CD4-positive, alpha-beta T cell (primary cell): ENCODE data around the gene NUP210L. TPM values are rescaled to one million over a fixed set of nuclear protein-coding genes. Genes with fewer than 3 reads are reported as not detected.

Source experiments
- ATAC-seq: fragments of 200-7000 bp; cut with Tn5 transposase; one replicate; pipeline ENCODE4 v1.10.0; 2022; ENCODE audit warnings: mild to moderate bottlenecking; ENCODE audit not compliant: poor library complexity
- CTCF ChIA-PET: fragments of 350-600 bp; sonication (Branson Sonifier 250); formaldehyde crosslinking; loops from one replicate; lab custom pipeline; 2021; ENCODE audit warnings: antibody characterized with exemption, inconsistent platforms; lab: Charles Lee
- POLR2A ChIA-PET: fragments of 350-600 bp; sonication (Branson Sonifier 250); formaldehyde crosslinking; loops from one replicate; lab custom pipeline; 2021; ENCODE audit warnings: antibody characterized with exemption, inconsistent platforms; lab: Charles Lee
- DNase-seq, 14 experiments: peaks; one replicate each; pipeline ENCODE4 v3.0.0-alpha.2; 2013 to 2020; ENCODE audit warnings: mixed read lengths in 2 of 14
- H3K27ac ChIP-seq, 2 donors: one replicate each; pipeline versions ENCODE4 v1.5.1 to v1.7.0; 2013; ENCODE audit warnings: low read length in 2 of 2, low read depth in 1 of 2, mild to moderate bottlenecking in 1 of 2
- H3K27me3 ChIP-seq, 2 experiments: 1 replicate in 1 of 2; 2 replicates in 1 of 2; pipeline versions ENCODE4 v1.6.1 to v1.7.0; 2013; ENCODE audit warnings: low read length in 2 of 2, control low read depth in 1 of 2, mild to moderate bottlenecking in 1 of 2, moderate library complexity in 1 of 2; ENCODE audit not compliant: insufficient read depth in 2 of 2, control insufficient read depth in 1 of 2
- H3K36me3 ChIP-seq: one replicate; pipeline ENCODE4 v1.6.1; 2013; ENCODE audit warnings: low read length, control low read depth; ENCODE audit not compliant: insufficient read depth
- H3K4me1 ChIP-seq: one replicate; pipeline ENCODE4 v1.6.1; 2013; ENCODE audit warnings: low read length, control low read depth; ENCODE audit not compliant: insufficient read depth
- H3K4me3 ChIP-seq: one replicate; pipeline ENCODE4 v1.5.1; 2013; ENCODE audit warnings: mild to moderate bottlenecking, low read length, moderate library complexity
- H3K9me3 ChIP-seq, 2 experiments: 1 replicate in 1 of 2; 2 replicates in 1 of 2; pipeline versions ENCODE4 v1.6.1 to v1.7.0; 2013; ENCODE audit warnings: low read length in 2 of 2, mild to moderate bottlenecking in 2 of 2, control low read depth in 1 of 2, moderate library complexity in 1 of 2; ENCODE audit not compliant: control insufficient read depth in 1 of 2, insufficient read depth in 1 of 2
- H3K27ac Mint-ChIP-seq: one replicate; pipeline ENCODE4 v1.8.0; 2020; ENCODE audit warnings: mixed read lengths
- H3K27me3 Mint-ChIP-seq: one replicate; pipeline ENCODE4 v1.8.0; 2021; ENCODE audit warnings: mixed read lengths
- H3K36me3 Mint-ChIP-seq: one replicate; pipeline ENCODE4 v1.8.0; 2021; ENCODE audit warnings: low read depth, mixed read lengths
- H3K4me1 Mint-ChIP-seq: one replicate; pipeline ENCODE4 v1.8.0; 2021; ENCODE audit warnings: low read depth, mixed read lengths
- H3K4me3 Mint-ChIP-seq: one replicate; pipeline ENCODE4 v1.8.0; 2020; ENCODE audit warnings: mild to moderate bottlenecking, mixed read lengths
- H3K9me3 Mint-ChIP-seq: one replicate; pipeline ENCODE4 v1.8.0; 2020; ENCODE audit warnings: mixed read lengths
- CTCF ChIP-seq: fragments of 200-600 bp; IDR thresholded peaks from one replicate; pipeline ENCODE4 v1.8.0; 2022; ENCODE audit warnings: antibody characterized with exemption, mild to moderate bottlenecking
- intact Hi-C, 2 experiments: fragments of 100-400 bp; cut with DNase I in 1 of 2; cut with micrococcal nuclease in 1 of 2; formaldehyde crosslinking; loops; one replicate each; pipeline versions ENCODE4 v1.15.1 to v1.9.0; 2023 to 2025; cut with DNase I, micrococcal nuclease
- total RNA-seq, 174 experiments: library from RNA in 2 of 174; stranded (reverse) in 2 of 174; gene quantifications; one replicate each; pipeline ENCODE4 v1.2.3 and lab custom pipeline; 2021 to 2026

The NUP210L gene
- total RNA-seq, 2 experiments from 2014 or later, result 0.03 to 0.08 TPM

GRCh38 chr1:154081386-154082126 is 73.3 kb downstream of the NUP210L start:
- Histone ChIP-seq H3K27me3 (peaks cover 0 to 2% of the 10 kb centered on the region in 2 experiments), H3K36me3 (no peaks in the 10 kb centered on the region), H3K4me3 (no peak overlapping the region), H3K9me3 (peaks cover 4 to 5% of the 10 kb centered on the region in 2 experiments), H3K27ac (no peak overlapping the region), H3K4me1 (no peaks in the 10 kb centered on the region)
- H3K36me3 Mint-ChIP-seq, result no peaks in the 10 kb centered on the region
- no peaks in the 10 kb centered on the region for H3K4me1 Mint-ChIP-seq
- intact Hi-C loops, result no loop called here
- no peak for ATAC-seq
- no peak for DNase-seq
- ChIA-PET POLR2A (no interaction called here), CTCF (interaction anchor here (0.7 kb wide), 1 partner anchor 45 kb away, joined by 3 read pairs; no protein-coding TSS in a partner anchor)
- H3K9me3 Mint-ChIP-seq, result peaks cover 5% of the 10 kb centered on the region
- TF ChIP-seq CTCF, result no peak
- no peak overlapping the region for H3K4me3 Mint-ChIP-seq
- H3K27ac Mint-ChIP-seq, result no peak overlapping the region
- peaks cover 7% of the 10 kb centered on the region for H3K27me3 Mint-ChIP-seq

DNA sequence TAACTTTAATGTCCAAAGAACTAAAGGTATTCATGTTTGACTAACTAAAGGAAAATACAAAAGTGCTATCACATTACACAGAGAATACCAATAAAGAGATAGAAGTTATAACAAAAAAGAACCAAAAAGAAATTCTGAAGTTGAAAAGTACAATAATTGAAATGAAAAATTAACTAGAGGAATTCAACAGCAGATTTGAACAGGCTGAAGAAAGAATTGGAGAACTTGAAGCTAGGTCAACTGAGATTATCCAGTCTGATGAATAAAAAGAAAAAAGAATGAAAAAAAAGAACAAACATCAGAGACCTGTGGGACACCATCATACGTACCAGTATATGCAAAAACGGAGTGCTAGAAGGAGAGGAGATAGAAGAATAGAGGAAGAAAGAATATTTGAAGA is 78.5 kb downstream of the NUP210L start:
- intact Hi-C loops, result no loop called here
- Histone ChIP-seq H3K4me3 (no peak overlapping the region), H3K27me3 (peaks cover 0 to 5% of the 10 kb centered on the region in 2 experiments), H3K36me3 (no peaks in the 10 kb centered on the region), H3K9me3 (peaks cover 9 to 10% of the 10 kb centered on the region in 2 experiments), H3K27ac (no peak overlapping the region), H3K4me1 (no peaks in the 10 kb centered on the region)
- CTCF ChIA-PET, result no interaction called here
- ATAC-seq, result no peak
- H3K4me3 Mint-ChIP-seq, result no peak overlapping the region
- DNase-seq, result no peak
- POLR2A ChIA-PET, result no interaction called here
- H3K4me1 Mint-ChIP-seq, result no peaks in the 10 kb centered on the region
- TF ChIP-seq CTCF, result no peak
- peaks cover 15% of the 10 kb centered on the region for H3K27me3 Mint-ChIP-seq
- H3K27ac Mint-ChIP-seq, result no peak overlapping the region
- H3K9me3 Mint-ChIP-seq, result peaks cover 3% of the 10 kb centered on the region
- H3K36me3 Mint-ChIP-seq, result no peaks in the 10 kb centered on the region

DNA sequence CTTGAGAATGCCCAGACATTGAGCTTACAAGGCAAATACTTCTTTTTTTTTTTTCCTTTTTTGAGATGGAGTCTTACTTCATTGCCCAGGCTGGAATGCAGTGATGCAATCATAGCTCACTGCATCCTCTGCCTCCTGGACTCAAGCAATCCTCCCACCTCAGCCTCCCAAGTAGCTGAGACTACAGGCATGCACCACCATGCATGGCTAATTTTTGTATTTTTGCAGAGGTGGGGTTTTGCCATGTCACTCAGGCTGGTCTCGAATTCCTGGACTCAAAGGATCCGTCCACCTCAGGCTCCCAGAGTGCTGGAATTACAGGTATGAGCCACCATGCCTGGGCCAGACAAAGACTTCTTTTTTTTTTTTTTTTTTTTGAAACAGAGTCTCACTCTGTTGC is 79.1 kb downstream of the NUP210L start:
- no peak overlapping the region for H3K27ac ChIP-seq
- H3K27me3 ChIP-seq, result peaks cover 0 to 5% of the 10 kb centered on the region in 2 experiments
- H3K9me3 ChIP-seq, result peaks cover 9 to 10% of the 10 kb centered on the region in 2 experiments
- Mint-ChIP-seq H3K27me3 (peaks cover 15% of the 10 kb centered on the region), H3K27ac (no peak overlapping the region), H3K36me3 (no peaks in the 10 kb centered on the region), H3K4me1 (no peaks in the 10 kb centered on the region), H3K9me3 (peaks cover 3% of the 10 kb centered on the region), H3K4me3 (no peak overlapping the region)
- ATAC-seq (no peak), DNase-seq (no peak)
- intact Hi-C loops, result no loop called here
- H3K4me1 ChIP-seq, result no peaks in the 10 kb centered on the region
- CTCF ChIA-PET, result interaction anchor here (1.1 kb wide), 1 partner anchor 11 kb away, joined by 3 read pairs; no protein-coding TSS in a partner anchor
- H3K36me3 ChIP-seq, result no peaks in the 10 kb centered on the region
- TF ChIP-seq CTCF, result no peak
- POLR2A ChIA-PET, result no interaction called here
- no peak overlapping the region for H3K4me3 ChIP-seq
